ENCODE results near the gene BCAP29. TPM values are rescaled to one million over a fixed set of nuclear protein-coding genes. Genes with fewer than 3 reads are reported as not detected.
"Not testable (repeated sequence)": the region's sequence is repeated elsewhere in the genome, so short reads cannot be mapped to it uniquely, and the experiment has no call there.

BCAP29 gene
- total RNA-seq (10 to 100 TPM; 48.5 to 72.6 (median 58.0) TPM), polyA plus RNA-seq (10 to 100 TPM; 37.4 to 54.8 (median 50.5) TPM)
- long read RNA-seq, donor 1, full-length matches to known transcripts, result 34 of 45 reads
- long read RNA-seq, donor 1, partial matches to known transcripts, result 7 of 45 reads
- long read RNA-seq, donor 1, other reads (novel, unspliced or antisense), result 4 of 45 reads
- long read RNA-seq, donor 2, full-length matches to known transcripts, result 106 of 142 reads
- long read RNA-seq, donor 2, partial matches to known transcripts, result 15 of 142 reads
- long read RNA-seq, donor 2, other reads (novel, unspliced or antisense), result 21 of 142 reads

- ATAC-seq (peak; percentile 95 to 98 (median 96)), DNase-seq (peak; percentile 83 to 90)
- intact Hi-C loops (cut with DNase I), result loop anchor here (2.0 to 10.0 kb wide), 2 partner anchors 15 to 145 kb away; no protein-coding TSS in a partner anchor
- TF ChIP-seq CTCF (IDR thresholded peaks at IDR 0.05), result peak; percentile 43
- Histone ChIP-seq H3K36me3 (ENCODE audit: insufficient read depth in 1 of 2, low read depth in 1 of 2) (peaks cover 3 to 25% of the 10 kb centered on the region in 2 donors), H3K4me1 (peaks cover 16% of the 10 kb centered on the region), H3K4me3 (peak within 1 kb of the TSS; percentile 66), H3K9me3 (no peaks in the 10 kb centered on the region), H3K27ac (peak within 1 kb of the TSS; percentile 94), H3K27me3 (ENCODE audit: insufficient read depth in 3 of 3, low read length in 2 of 3) (no peaks in the 10 kb centered on the region)
- 0% methylated on average over 59 to 89 of the region's 89 CpGs for WGBS, 3 donors
Measured at GRCh38 chr7:107579885-107580715, at the start of gene BCAP29. Gene BCAP29, plus strand, starts transcription at chr7:107580246. Its CDS starts 527 bp downstream, at chr7:107580773.

- Histone ChIP-seq H3K27me3 (ENCODE audit: insufficient read depth in 3 of 3, low read length in 2 of 3) (no peaks in the 10 kb centered on the region), H3K4me3 (no peak overlapping the region), H3K36me3 (ENCODE audit: insufficient read depth in 1 of 2, low read depth in 1 of 2) (peaks cover 0 to 11% of the 10 kb centered on the region in 2 donors), H3K9me3 (no peaks in the 10 kb centered on the region), H3K27ac (no peak overlapping the region), H3K4me1 (peaks cover 8% of the 10 kb centered on the region)
- no peak for TF ChIP-seq CTCF (IDR thresholded peaks at IDR 0.05)
- ATAC-seq (no peak), DNase-seq (no peak)
- intact Hi-C loops (cut with DNase I), result no loop called here
Measured at GRCh38 chr7:107530751-107531150, 49.3 kb upstream of the BCAP29 start.

- ATAC-seq, result no peak
- DNase-seq, result no peak
- Histone ChIP-seq H3K36me3 (ENCODE audit: insufficient read depth in 1 of 2, low read depth in 1 of 2) (no peaks in the 10 kb centered on the region), H3K4me3 (no peak overlapping the region), H3K9me3 (no peaks in the 10 kb centered on the region), H3K4me1 (peaks cover 8% of the 10 kb centered on the region), H3K27me3 (ENCODE audit: insufficient read depth in 3 of 3, low read length in 2 of 3) (no peaks in the 10 kb centered on the region), H3K27ac (no peak overlapping the region)
- TF ChIP-seq CTCF (IDR thresholded peaks at IDR 0.05), result no peak
- intact Hi-C loops (cut with DNase I), result no loop called here
Measured at GRCh38 chr7:107534139-107534538, 45.9 kb upstream of the BCAP29 start.

- H3K4me1 ChIP-seq; intact Hi-C loops (cut with DNase I); H3K36me3 ChIP-seq (ENCODE audit: insufficient read depth in 1 of 2, low read depth in 1 of 2); H3K9me3 ChIP-seq; ATAC-seq; H3K4me3 ChIP-seq; H3K27me3 ChIP-seq (ENCODE audit: insufficient read depth in 3 of 3, low read length in 2 of 3); DNase-seq; H3K27ac ChIP-seq: not testable (repeated sequence)
- WGBS, 3 donors, result 92 to 96% (median 95%) methylated on average over 4 of the region's 4 CpGs
Measured at GRCh38 chr7:107537228-107537627, 42.8 kb upstream of the BCAP29 start.

GRCh38 chr7:107538001-107538400 is 42.0 kb upstream of the BCAP29 start:
- Histone ChIP-seq H3K4me1 (no peaks in the 10 kb centered on the region), H3K9me3 (no peaks in the 10 kb centered on the region), H3K4me3 (no peak overlapping the region), H3K27me3 (ENCODE audit: insufficient read depth in 3 of 3, low read length in 2 of 3) (no peaks in the 10 kb centered on the region), H3K36me3 (ENCODE audit: insufficient read depth in 1 of 2, low read depth in 1 of 2) (no peaks in the 10 kb centered on the region), H3K27ac (no peak overlapping the region)
- no peak for DNase-seq
- WGBS, 3 donors, result 68 to 91% (median 75%) methylated on average over 2 of the region's 2 CpGs
- no peak for TF ChIP-seq CTCF (IDR thresholded peaks at IDR 0.05)
- intact Hi-C loops (cut with DNase I), result no loop called here
- no peak for ATAC-seq

All from psoas muscle (tissue), 8 donors.